Activated B cell treated with CpG ODN at 0.5 μM for 24 hours (primary cell): ENCODE data around the gene WAPL. TPM values are rescaled to one million over a fixed set of nuclear protein-coding genes. Genes with fewer than 3 reads are reported as not detected.

Experiments used
- ATAC-seq: fragments of 200-7000 bp; cut with Tn5 transposase; one replicate; pipeline ENCODE4 v1.10.0; 2021; ENCODE audit warnings: low read depth, mild to moderate bottlenecking, moderate library complexity
- CTCF ChIA-PET: fragments of 350-600 bp; sonication (Branson Sonifier 250); formaldehyde crosslinking; loops from one replicate; lab custom pipeline; 2021; ENCODE audit warnings: antibody characterized with exemption; lab: Charles Lee
- POLR2A ChIA-PET: fragments of 350-600 bp; sonication (Branson Sonifier 250); formaldehyde crosslinking; loops from one replicate; lab custom pipeline; 2021; ENCODE audit warnings: antibody characterized with exemption; lab: Charles Lee
- DNase-seq: peaks from one replicate; pipeline ENCODE4 v3.0.0; 2022
- H3K27ac Mint-ChIP-seq: one replicate; pipeline ENCODE4 v1.8.0; 2020; ENCODE audit warnings: mixed read lengths
- H3K27me3 Mint-ChIP-seq: one replicate; pipeline ENCODE4 v1.8.0; 2021; ENCODE audit warnings: mixed read lengths
- H3K36me3 Mint-ChIP-seq: one replicate; pipeline ENCODE4 v1.8.0; 2021; ENCODE audit warnings: low read depth, mixed read lengths
- H3K4me1 Mint-ChIP-seq: one replicate; pipeline ENCODE4 v1.8.0; 2021; ENCODE audit warnings: mixed read lengths
- H3K4me3 Mint-ChIP-seq: one replicate; pipeline ENCODE4 v1.8.0; 2020; ENCODE audit warnings: mild to moderate bottlenecking, mixed read lengths
- H3K9me3 Mint-ChIP-seq: one replicate; pipeline ENCODE4 v1.8.0; 2020; ENCODE audit warnings: mixed read lengths
- intact Hi-C: fragments of 100-400 bp; cut with micrococcal nuclease; formaldehyde crosslinking; loops from one replicate; pipeline ENCODE4 v1.15.1; 2024
- total RNA-seq: library from RNA; stranded (reverse); gene quantifications from 2 replicates; pipeline ENCODE4 v1.2.3, GENCODE V29; 2022
- TF ChIP-seq, protein P1 (sequence below): fragments of 200-600 bp; IDR thresholded peaks from one replicate; pipeline ENCODE4 v1.8.0; 2022; ENCODE audit warnings: antibody characterized with exemption, mild to moderate bottlenecking

The WAPL gene
- total RNA-seq, 1 donor from 2014 or later, result 38.5 TPM

DNA sequence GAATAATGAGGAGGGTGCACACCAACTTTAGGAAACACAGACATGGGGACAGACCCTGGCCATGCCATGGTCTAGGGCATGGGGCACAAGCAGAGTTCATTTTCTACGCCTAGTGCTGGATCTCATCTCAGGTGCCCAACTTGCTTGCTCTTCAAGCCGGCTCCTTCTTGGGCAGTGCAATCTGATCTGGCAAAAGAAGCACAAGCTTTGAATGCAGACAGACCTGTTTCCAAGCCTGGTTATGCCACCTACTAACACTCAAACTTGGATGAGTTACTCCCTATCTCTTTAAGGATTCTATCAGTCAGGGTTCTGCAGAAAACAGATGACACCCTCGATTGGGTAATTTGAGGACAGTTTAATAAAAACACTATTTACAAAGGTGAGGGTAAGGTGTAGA lies 34.9 kb upstream of the WAPL start:
- CTCF ChIA-PET, result no interaction called here
- H3K36me3 Mint-ChIP-seq, result no peaks in the 10 kb centered on the region

DNA sequence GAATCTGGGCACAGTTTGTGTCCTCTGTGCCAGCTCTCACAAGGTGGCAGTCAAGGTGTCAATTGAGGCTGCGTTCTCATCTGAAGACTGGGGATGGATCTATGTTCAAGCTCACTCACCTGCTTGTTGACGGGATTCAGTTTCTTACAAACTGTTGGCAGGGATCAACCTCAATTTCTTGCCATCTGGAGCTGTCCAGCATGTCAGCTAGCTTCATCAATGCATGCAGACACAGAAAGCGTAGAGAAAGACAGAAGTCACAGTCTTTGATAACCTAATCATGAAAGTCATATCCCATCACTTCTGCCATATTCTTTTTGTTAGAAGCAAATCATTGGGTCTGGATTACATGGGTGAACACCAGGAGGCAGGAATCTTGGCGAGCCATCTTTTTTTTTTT lies 32.0 kb upstream of the WAPL start:
- H3K36me3 Mint-ChIP-seq, result no peaks in the 10 kb centered on the region
- H3K9me3 Mint-ChIP-seq, result no peaks in the 10 kb centered on the region
- H3K4me3 Mint-ChIP-seq, result no peak overlapping the region
- ChIA-PET CTCF (no interaction called here), POLR2A (no interaction called here)
- TF ChIP-seq, protein P1, sequence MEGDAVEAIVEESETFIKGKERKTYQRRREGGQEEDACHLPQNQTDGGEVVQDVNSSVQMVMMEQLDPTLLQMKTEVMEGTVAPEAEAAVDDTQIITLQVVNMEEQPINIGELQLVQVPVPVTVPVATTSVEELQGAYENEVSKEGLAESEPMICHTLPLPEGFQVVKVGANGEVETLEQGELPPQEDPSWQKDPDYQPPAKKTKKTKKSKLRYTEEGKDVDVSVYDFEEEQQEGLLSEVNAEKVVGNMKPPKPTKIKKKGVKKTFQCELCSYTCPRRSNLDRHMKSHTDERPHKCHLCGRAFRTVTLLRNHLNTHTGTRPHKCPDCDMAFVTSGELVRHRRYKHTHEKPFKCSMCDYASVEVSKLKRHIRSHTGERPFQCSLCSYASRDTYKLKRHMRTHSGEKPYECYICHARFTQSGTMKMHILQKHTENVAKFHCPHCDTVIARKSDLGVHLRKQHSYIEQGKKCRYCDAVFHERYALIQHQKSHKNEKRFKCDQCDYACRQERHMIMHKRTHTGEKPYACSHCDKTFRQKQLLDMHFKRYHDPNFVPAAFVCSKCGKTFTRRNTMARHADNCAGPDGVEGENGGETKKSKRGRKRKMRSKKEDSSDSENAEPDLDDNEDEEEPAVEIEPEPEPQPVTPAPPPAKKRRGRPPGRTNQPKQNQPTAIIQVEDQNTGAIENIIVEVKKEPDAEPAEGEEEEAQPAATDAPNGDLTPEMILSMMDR, result no peak
- H3K27ac Mint-ChIP-seq, result no peak overlapping the region
- intact Hi-C loops, result no loop called here
- no peak for DNase-seq
- ATAC-seq, result no peak
- H3K4me1 Mint-ChIP-seq, result no peaks in the 10 kb centered on the region
- H3K27me3 Mint-ChIP-seq, result peaks cover 6% of the 10 kb centered on the region

More for the DNA sequence above, 34.9 kb upstream of the WAPL start:
- intact Hi-C loops, result no loop called here
- ATAC-seq (no peak), DNase-seq (no peak)
- TF ChIP-seq, protein P1, result no peak
- Mint-ChIP-seq H3K27me3 (peaks cover 6% of the 10 kb centered on the region), H3K27ac (no peak overlapping the region), H3K4me3 (no peak overlapping the region), H3K9me3 (no peaks in the 10 kb centered on the region), H3K4me1 (no peaks in the 10 kb centered on the region)
- POLR2A ChIA-PET, result no interaction called here

DNA sequence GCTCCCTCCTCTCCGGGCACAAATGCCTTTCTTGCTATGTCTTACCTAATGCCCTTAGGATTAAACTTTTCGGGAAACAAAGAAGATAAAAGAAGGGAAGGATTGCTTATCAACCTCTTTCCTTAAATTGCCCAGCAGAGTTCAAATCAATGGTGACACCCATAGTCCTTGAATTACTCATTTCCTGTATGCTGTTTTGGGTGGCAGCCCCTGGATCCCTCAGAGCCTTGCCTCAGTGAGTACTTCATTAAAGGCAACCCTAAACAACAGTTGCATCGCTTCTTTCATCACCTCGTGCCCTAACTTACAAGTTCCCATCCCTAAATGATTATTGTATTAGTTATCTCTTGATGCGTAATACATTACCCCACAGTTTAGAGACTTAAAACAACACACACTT lies 31.6 kb upstream of the WAPL start:
- DNase-seq, result no peak
- TF ChIP-seq, protein P1, result no peak
- peaks cover 6% of the 10 kb centered on the region for H3K27me3 Mint-ChIP-seq
- H3K36me3 Mint-ChIP-seq, result no peaks in the 10 kb centered on the region
- no peak overlapping the region for H3K27ac Mint-ChIP-seq
- H3K4me1 Mint-ChIP-seq, result no peaks in the 10 kb centered on the region
- no peak overlapping the region for H3K4me3 Mint-ChIP-seq
- POLR2A ChIA-PET, result no interaction called here
- no peaks in the 10 kb centered on the region for H3K9me3 Mint-ChIP-seq
- CTCF ChIA-PET, result no interaction called here
- ATAC-seq, result no peak
- intact Hi-C loops, result no loop called here

DNA sequence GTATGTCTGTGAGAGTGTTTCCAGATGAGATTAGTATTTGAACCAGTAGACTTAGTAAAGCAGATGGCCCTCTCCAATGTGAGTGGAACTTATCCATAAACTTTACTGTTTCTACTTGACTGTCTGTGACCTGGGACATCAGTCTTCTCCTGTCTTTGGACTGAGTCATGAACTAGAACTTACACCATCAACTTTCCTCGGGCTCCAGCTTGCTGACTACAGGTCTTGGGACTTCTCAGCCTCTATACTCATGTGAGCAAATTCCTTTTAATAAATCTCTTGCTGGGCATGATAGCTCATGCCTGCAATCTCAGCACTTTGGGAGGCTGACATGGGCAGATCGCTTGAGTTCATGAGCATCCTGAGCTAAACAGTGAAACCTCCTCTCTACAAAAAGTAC lies 25.7 kb upstream of the WAPL start:
- H3K9me3 Mint-ChIP-seq, result no peaks in the 10 kb centered on the region
- H3K4me1 Mint-ChIP-seq, result no peaks in the 10 kb centered on the region
- TF ChIP-seq, protein P1, result no peak
- no peaks in the 10 kb centered on the region for H3K36me3 Mint-ChIP-seq
- ATAC-seq (no peak), DNase-seq (no peak)
- intact Hi-C loops, result no loop called here
- peaks cover 4% of the 10 kb centered on the region for H3K27me3 Mint-ChIP-seq
- H3K27ac Mint-ChIP-seq, result no peak overlapping the region
- ChIA-PET POLR2A (no interaction called here), CTCF (no interaction called here)
- no peak overlapping the region for H3K4me3 Mint-ChIP-seq

DNA sequence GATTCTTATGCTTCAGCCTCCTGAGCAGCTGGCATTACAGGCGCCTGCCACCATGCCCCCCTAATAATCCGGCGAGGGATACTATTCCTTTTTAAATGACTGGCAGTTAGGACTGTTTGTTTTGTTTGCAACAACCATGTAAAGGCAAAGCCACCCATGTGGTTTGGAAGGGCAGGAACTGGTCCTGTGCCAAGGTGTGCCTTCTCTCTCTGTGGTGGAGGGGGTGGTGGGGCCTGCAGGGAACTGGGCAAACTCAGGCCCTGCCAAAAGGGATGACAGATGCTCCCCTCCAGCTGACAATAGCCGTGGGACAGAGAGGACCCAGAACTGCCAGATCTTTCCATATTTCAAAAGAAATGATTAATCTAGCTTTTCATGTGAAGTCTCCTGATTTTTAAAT lies 23.5 kb upstream of the WAPL start:
- Mint-ChIP-seq H3K27ac (no peak overlapping the region), H3K36me3 (no peaks in the 10 kb centered on the region), H3K9me3 (no peaks in the 10 kb centered on the region), H3K27me3 (peaks cover 6% of the 10 kb centered on the region), H3K4me1 (no peaks in the 10 kb centered on the region), H3K4me3 (no peak overlapping the region)
- ATAC-seq, result no peak
- TF ChIP-seq, protein P1, result no peak
- intact Hi-C loops, result no loop called here
- DNase-seq, result no peak
- ChIA-PET CTCF (no interaction called here), POLR2A (no interaction called here)
